ENCODE measurements around the gene PCYT2.

The PCYT2 gene

GRCh38 chr17:81899514-81900166 lies 11.6 kb downstream of the PCYT2 start:
- DNase-seq = no peak

GRCh38 chr17:81898885-81899284 lies 12.3 kb downstream of the PCYT2 start:
- no peak for DNase-seq

- no peak for DNase-seq
Observed at GRCh38 chr17:81898029-81898866, 13.0 kb downstream of the PCYT2 start.

- no peak for DNase-seq
Observed at GRCh38 chr17:81895400-81895799, 15.8 kb downstream of the PCYT2 start.

GRCh38 chr17:81891303-81891552 lies 20.0 kb downstream of the PCYT2 start:
- no peak for DNase-seq

- DNase-seq = peak; percentile 23
Observed at GRCh38 chr17:81890447-81891302, 20.5 kb downstream of the PCYT2 start.

GRCh38 chr17:81889602-81890001 lies 21.6 kb downstream of the PCYT2 start:
- DNase-seq = no peak

- DNase-seq = no peak
Observed at GRCh38 chr17:81888988-81889595, 22.1 kb downstream of the PCYT2 start.

- no peak for DNase-seq
Observed at GRCh38 chr17:81888105-81888987, 22.9 kb downstream of the PCYT2 start.

- no peak for DNase-seq
Observed at GRCh38 chr17:81885869-81886548, 25.2 kb downstream of the PCYT2 start.

- DNase-seq = no peak
Observed at GRCh38 chr17:81885454-81885853, 25.7 kb downstream of the PCYT2 start.

- no peak for DNase-seq
Observed at GRCh38 chr17:81884968-81885367, 26.2 kb downstream of the PCYT2 start.

- no peak for DNase-seq
Observed at GRCh38 chr17:81884520-81884919, 26.7 kb downstream of the PCYT2 start.

- no peak for DNase-seq
Observed at GRCh38 chr17:81879121-81879520, 32.1 kb downstream of the PCYT2 start.

- DNase-seq = no peak
Observed at GRCh38 chr17:81878294-81878693, 32.9 kb downstream of the PCYT2 start.

- no peak for DNase-seq
Observed at GRCh38 chr17:81877569-81877968, 33.6 kb downstream of the PCYT2 start.

GRCh38 chr17:81871387-81872230 lies 39.6 kb downstream of the PCYT2 start:
- DNase-seq = peak; percentile 96

GRCh38 chr17:81870981-81871386 lies 40.2 kb downstream of the PCYT2 start, which contains the start of gene ARHGDIA:
Gene ARHGDIA (minus strand): TSS chr17:81871337. CDS start chr17:81869930, 1,407 bp downstream.
- no peak for DNase-seq

GRCh38 chr17:81870131-81870980 lies 40.8 kb downstream of the PCYT2 start:
- peak; percentile 47 for DNase-seq
